ENCODE measurements around the gene PRKCE. TPM values are rescaled to one million over a fixed set of nuclear protein-coding genes. Genes with fewer than 3 reads are reported as not detected.

Gene PRKCE
- total RNA-seq, 2 experiments from 2014 or later = 24.9 to 26.2 TPM

DNA sequence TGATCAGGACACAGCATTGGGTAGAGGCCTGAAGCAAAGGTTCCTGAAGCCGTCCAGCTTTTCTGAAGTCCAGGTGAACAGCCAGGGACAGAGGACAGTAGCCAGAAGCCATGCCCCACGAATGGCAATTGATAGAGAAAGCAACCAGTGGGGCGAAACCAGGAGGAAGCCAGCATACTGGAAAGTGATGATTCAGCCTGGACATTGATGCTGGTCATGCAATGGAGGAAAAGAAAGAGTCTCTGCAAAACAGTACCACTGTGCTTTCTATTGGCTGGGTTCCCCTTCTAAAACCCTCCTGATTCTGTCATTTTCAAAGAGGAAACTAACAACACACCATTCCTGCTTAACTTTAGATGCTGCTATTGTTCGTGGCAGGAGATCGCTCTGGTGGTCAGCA lies 424.4 kb downstream of the PRKCE start:
- no peaks in the 10 kb centered on the region for H3K27me3 ChIP-seq (ENCODE audit: control insufficient read depth in 1 of 2, insufficient read depth in 2 of 2, low read length in 2 of 2)
- Mint-ChIP-seq H3K9me3 (no peaks in the 10 kb centered on the region), H3K4me1 (ENCODE audit: low read depth) (no peaks in the 10 kb centered on the region), H3K4me3 (no peak overlapping the region), H3K27ac (no peak overlapping the region), H3K27me3 (no peaks in the 10 kb centered on the region), H3K36me3 (ENCODE audit: low read depth) (no peaks in the 10 kb centered on the region)
- ChIA-PET CTCF (no interaction called here), POLR2A (no interaction called here)
- intact Hi-C loops (cut with DNase I, micrococcal nuclease) = no loop called here
- H3K9me3 ChIP-seq (ENCODE audit: control insufficient read depth in 1 of 2, insufficient read depth in 1 of 2, low read length in 2 of 2) = no peaks in the 10 kb centered on the region
- no peak overlapping the region for H3K4me3 ChIP-seq (ENCODE audit: low read length)
- H3K4me1 ChIP-seq (ENCODE audit: insufficient read depth, low read length) = no peaks in the 10 kb centered on the region
- no peaks in the 10 kb centered on the region for H3K36me3 ChIP-seq (ENCODE audit: insufficient read depth, low read length)
- DNase-seq = no peak
- H3K27ac ChIP-seq (ENCODE audit: low read depth in 1 of 2, low read length in 2 of 2) = no peak overlapping the region
- no peak for ATAC-seq (ENCODE audit: poor library complexity)
- TF ChIP-seq, protein P1, sequence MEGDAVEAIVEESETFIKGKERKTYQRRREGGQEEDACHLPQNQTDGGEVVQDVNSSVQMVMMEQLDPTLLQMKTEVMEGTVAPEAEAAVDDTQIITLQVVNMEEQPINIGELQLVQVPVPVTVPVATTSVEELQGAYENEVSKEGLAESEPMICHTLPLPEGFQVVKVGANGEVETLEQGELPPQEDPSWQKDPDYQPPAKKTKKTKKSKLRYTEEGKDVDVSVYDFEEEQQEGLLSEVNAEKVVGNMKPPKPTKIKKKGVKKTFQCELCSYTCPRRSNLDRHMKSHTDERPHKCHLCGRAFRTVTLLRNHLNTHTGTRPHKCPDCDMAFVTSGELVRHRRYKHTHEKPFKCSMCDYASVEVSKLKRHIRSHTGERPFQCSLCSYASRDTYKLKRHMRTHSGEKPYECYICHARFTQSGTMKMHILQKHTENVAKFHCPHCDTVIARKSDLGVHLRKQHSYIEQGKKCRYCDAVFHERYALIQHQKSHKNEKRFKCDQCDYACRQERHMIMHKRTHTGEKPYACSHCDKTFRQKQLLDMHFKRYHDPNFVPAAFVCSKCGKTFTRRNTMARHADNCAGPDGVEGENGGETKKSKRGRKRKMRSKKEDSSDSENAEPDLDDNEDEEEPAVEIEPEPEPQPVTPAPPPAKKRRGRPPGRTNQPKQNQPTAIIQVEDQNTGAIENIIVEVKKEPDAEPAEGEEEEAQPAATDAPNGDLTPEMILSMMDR (IDR thresholded peaks at IDR 0.05) = no peak

GRCh38 chr2:46076251-46076650 lies 424.8 kb downstream of the PRKCE start:
- ChIA-PET POLR2A (no interaction called here), CTCF (no interaction called here)
- Histone ChIP-seq H3K4me3 (ENCODE audit: low read length) (no peak overlapping the region), H3K9me3 (ENCODE audit: control insufficient read depth in 1 of 2, insufficient read depth in 1 of 2, low read length in 2 of 2) (no peaks in the 10 kb centered on the region), H3K4me1 (ENCODE audit: insufficient read depth, low read length) (no peaks in the 10 kb centered on the region), H3K36me3 (ENCODE audit: insufficient read depth, low read length) (no peaks in the 10 kb centered on the region), H3K27me3 (ENCODE audit: control insufficient read depth in 1 of 2, insufficient read depth in 2 of 2, low read length in 2 of 2) (no peaks in the 10 kb centered on the region), H3K27ac (ENCODE audit: low read depth in 1 of 2, low read length in 2 of 2) (no peak overlapping the region)
- Mint-ChIP-seq H3K27ac (no peak overlapping the region), H3K4me1 (ENCODE audit: low read depth) (no peaks in the 10 kb centered on the region), H3K27me3 (no peaks in the 10 kb centered on the region), H3K36me3 (ENCODE audit: low read depth) (no peaks in the 10 kb centered on the region), H3K9me3 (no peaks in the 10 kb centered on the region), H3K4me3 (no peak overlapping the region)
- intact Hi-C loops (cut with DNase I, micrococcal nuclease) = no loop called here
- ATAC-seq (ENCODE audit: poor library complexity) = no peak
- no peak for DNase-seq
- TF ChIP-seq, protein P1 (IDR thresholded peaks at IDR 0.05) = no peak

DNA sequence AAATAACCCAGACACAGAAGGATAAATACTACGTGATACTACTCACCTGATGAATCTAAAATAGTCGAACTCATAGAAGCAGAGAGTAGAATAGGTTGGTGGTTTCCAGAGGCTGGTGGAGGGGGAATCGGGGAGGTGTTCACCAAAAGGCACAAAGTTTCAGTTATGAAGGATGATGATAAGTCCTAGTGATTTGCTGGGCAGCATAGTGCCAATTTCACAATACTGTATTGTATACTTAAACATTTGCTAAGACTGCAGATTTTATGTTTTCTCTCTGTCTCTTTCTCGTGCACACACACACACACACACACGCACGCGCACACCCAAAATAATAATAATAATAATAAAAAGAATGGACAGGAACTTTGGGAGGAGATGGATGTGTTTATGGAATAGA lies 425.4 kb downstream of the PRKCE start:
- Mint-ChIP-seq H3K4me3 (no peak overlapping the region), H3K4me1 (ENCODE audit: low read depth) (no peaks in the 10 kb centered on the region), H3K9me3 (no peaks in the 10 kb centered on the region), H3K27ac (no peak overlapping the region), H3K36me3 (ENCODE audit: low read depth) (no peaks in the 10 kb centered on the region), H3K27me3 (no peaks in the 10 kb centered on the region)
- H3K27ac ChIP-seq (ENCODE audit: low read depth in 1 of 2, low read length in 2 of 2) = no peak overlapping the region
- no peak overlapping the region for H3K4me3 ChIP-seq (ENCODE audit: low read length)
- H3K27me3 ChIP-seq (ENCODE audit: control insufficient read depth in 1 of 2, insufficient read depth in 2 of 2, low read length in 2 of 2) = no peaks in the 10 kb centered on the region
- TF ChIP-seq, protein P1 (IDR thresholded peaks at IDR 0.05) = no peak
- H3K36me3 ChIP-seq (ENCODE audit: insufficient read depth, low read length) = no peaks in the 10 kb centered on the region
- ATAC-seq (ENCODE audit: poor library complexity) = no peak
- no peak for DNase-seq
- intact Hi-C loops (cut with DNase I, micrococcal nuclease) = no loop called here
- ChIA-PET POLR2A (no interaction called here), CTCF (no interaction called here)
- H3K9me3 ChIP-seq (ENCODE audit: control insufficient read depth in 1 of 2, insufficient read depth in 1 of 2, low read length in 2 of 2) = no peaks in the 10 kb centered on the region
- H3K4me1 ChIP-seq (ENCODE audit: insufficient read depth, low read length) = no peaks in the 10 kb centered on the region
